Putamen (tissue), 1 donor: Measurements from ENCODE around the gene BICD2.
A peak's percentile ranks its signal among the peaks of the same experiment; 100 is the strongest.
"Not testable (repeated sequence)": the region's sequence is repeated elsewhere in the genome, so short reads cannot be mapped to it uniquely, and the experiment has no call there.

Source experiments
- DNase-seq: peaks from one replicate; pipeline ENCODE4 v3.0.0-alpha.2; 2016; ENCODE audit warnings: low spot score

BICD2 gene

GRCh38 chr9:92770360-92770995, 5.8 kb upstream of the BICD2 start:
- no peak for DNase-seq

GRCh38 chr9:92769990-92770359, 5.3 kb upstream of the BICD2 start:
- no peak for DNase-seq

GRCh38 chr9:92769286-92769685, 4.7 kb upstream of the BICD2 start:
- DNase-seq = no peak

- not testable (repeated sequence) for DNase-seq
Measured at GRCh38 chr9:92768816-92769215, 4.2 kb upstream of the BICD2 start.

GRCh38 chr9:92767066-92768054, 2.7 kb upstream of the BICD2 start:
- DNase-seq = no peak

- peak; percentile 98 for DNase-seq
Measured at GRCh38 chr9:92764988-92765936, 629 bp upstream of the BICD2 start.

GRCh38 chr9:92763721-92764380, 782 bp downstream of the BICD2 start:
- DNase-seq = no peak

GRCh38 chr9:92762781-92763708, 1.6 kb downstream of the BICD2 start:
- DNase-seq = no peak

GRCh38 chr9:92762196-92762595, 2.4 kb downstream of the BICD2 start:
- no peak for DNase-seq

GRCh38 chr9:92761686-92762085, 2.9 kb downstream of the BICD2 start:
- DNase-seq = no peak

- DNase-seq = no peak
Measured at GRCh38 chr9:92760494-92760893, 4.1 kb downstream of the BICD2 start.

- DNase-seq = peak; percentile 53
Measured at GRCh38 chr9:92760070-92760469, 4.6 kb downstream of the BICD2 start.

GRCh38 chr9:92759446-92759845, 5.2 kb downstream of the BICD2 start:
- DNase-seq = no peak

- DNase-seq = no peak
Measured at GRCh38 chr9:92756792-92757191, 7.8 kb downstream of the BICD2 start.

GRCh38 chr9:92754091-92754745, 10.4 kb downstream of the BICD2 start:
- peak; percentile 75 for DNase-seq

- DNase-seq = no peak
Measured at GRCh38 chr9:92752812-92753404, 11.7 kb downstream of the BICD2 start.

GRCh38 chr9:92749934-92750315, 14.7 kb downstream of the BICD2 start:
- no peak for DNase-seq

- peak; percentile 86 for DNase-seq
Measured at GRCh38 chr9:92749071-92749933, 15.3 kb downstream of the BICD2 start.

- DNase-seq = no peak
Measured at GRCh38 chr9:92748233-92748497, 16.5 kb downstream of the BICD2 start.
